Measurements from ENCODE around the gene RPL14.

DNA sequence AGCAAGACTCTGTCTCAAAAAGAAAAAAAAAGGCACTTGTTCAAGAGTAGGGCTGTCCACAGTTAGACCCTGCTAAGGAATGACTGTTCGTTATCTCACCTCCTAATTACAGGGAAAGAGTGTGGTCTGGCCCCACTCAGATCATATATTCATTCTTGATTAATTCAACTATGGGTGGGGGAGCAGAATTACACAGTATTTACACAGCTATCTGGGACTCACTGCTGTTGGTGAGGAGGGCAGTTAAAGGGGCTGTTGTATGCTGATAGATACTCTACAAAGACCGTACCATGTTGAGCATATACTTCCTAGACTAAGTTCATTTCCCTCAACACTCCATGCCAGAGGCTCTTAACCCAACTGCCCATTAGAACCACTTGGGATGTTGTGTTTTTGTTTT, 44.9 kb downstream of the RPL14 start:
- TF ChIP-seq CTCF (IDR thresholded peaks at IDR 0.05), result no peak
- TF ChIP-seq POLR2A (IDR thresholded peaks at IDR 0.05), result no peak

Data from heart left ventricle (tissue), 13 donors.